Activated B cell treated with CpG ODN at 0.5 μM for 24 hours (primary cell): ENCODE results near the gene PKN1. TPM values are rescaled to one million over a fixed set of nuclear protein-coding genes. Genes with fewer than 3 reads are reported as not detected.
"Not testable (repeated sequence)": the region's sequence is repeated elsewhere in the genome, so short reads cannot be mapped to it uniquely, and the experiment has no call there.

ENCODE experiments used
- ATAC-seq: fragments of 200-7000 bp; cut with Tn5 transposase; one replicate; pipeline ENCODE4 v1.10.0; 2021; ENCODE audit warnings: low read depth, mild to moderate bottlenecking, moderate library complexity
- CTCF ChIA-PET: fragments of 350-600 bp; sonication (Branson Sonifier 250); formaldehyde crosslinking; loops from one replicate; lab custom pipeline; 2021; ENCODE audit warnings: antibody characterized with exemption; lab: Charles Lee
- POLR2A ChIA-PET: fragments of 350-600 bp; sonication (Branson Sonifier 250); formaldehyde crosslinking; loops from one replicate; lab custom pipeline; 2021; ENCODE audit warnings: antibody characterized with exemption; lab: Charles Lee
- DNase-seq: peaks from one replicate; pipeline ENCODE4 v3.0.0; 2022
- H3K27ac Mint-ChIP-seq: one replicate; pipeline ENCODE4 v1.8.0; 2020; ENCODE audit warnings: mixed read lengths
- H3K27me3 Mint-ChIP-seq: one replicate; pipeline ENCODE4 v1.8.0; 2021; ENCODE audit warnings: mixed read lengths
- H3K36me3 Mint-ChIP-seq: one replicate; pipeline ENCODE4 v1.8.0; 2021; ENCODE audit warnings: low read depth, mixed read lengths
- H3K4me1 Mint-ChIP-seq: one replicate; pipeline ENCODE4 v1.8.0; 2021; ENCODE audit warnings: mixed read lengths
- H3K4me3 Mint-ChIP-seq: one replicate; pipeline ENCODE4 v1.8.0; 2020; ENCODE audit warnings: mild to moderate bottlenecking, mixed read lengths
- H3K9me3 Mint-ChIP-seq: one replicate; pipeline ENCODE4 v1.8.0; 2020; ENCODE audit warnings: mixed read lengths
- CTCF ChIP-seq: fragments of 200-600 bp; IDR thresholded peaks from one replicate; pipeline ENCODE4 v1.8.0; 2022; ENCODE audit warnings: antibody characterized with exemption, mild to moderate bottlenecking
- intact Hi-C: fragments of 100-400 bp; cut with micrococcal nuclease; formaldehyde crosslinking; loops from one replicate; pipeline ENCODE4 v1.15.1; 2024
- total RNA-seq: library from RNA; stranded (reverse); gene quantifications from 2 replicates; pipeline ENCODE4 v1.2.3, GENCODE V29; 2022

Gene PKN1
- total RNA-seq, 1 donor from 2014 or later, result 159 TPM

GRCh38 chr19:14443632-14444216 is 10.6 kb downstream of the PKN1 start:
- intact Hi-C loops, result no loop called here
- H3K9me3 Mint-ChIP-seq, result no peaks in the 10 kb centered on the region
- no peak overlapping the region for H3K4me3 Mint-ChIP-seq
- peaks cover 65% of the 10 kb centered on the region for H3K36me3 Mint-ChIP-seq
- TF ChIP-seq CTCF, result no peak
- H3K27ac Mint-ChIP-seq, result no peak overlapping the region
- ATAC-seq (no peak), DNase-seq (no peak)
- ChIA-PET CTCF (interaction anchor here (0.6 kb wide), 1 partner anchor 82 kb away, joined by 5 read pairs; no protein-coding TSS in a partner anchor), POLR2A (no interaction called here)
- peaks cover 26% of the 10 kb centered on the region for H3K4me1 Mint-ChIP-seq
- no peaks in the 10 kb centered on the region for H3K27me3 Mint-ChIP-seq

- ChIA-PET POLR2A (no interaction called here), CTCF (no interaction called here)
- intact Hi-C loops, result no loop called here
- no peaks in the 10 kb centered on the region for H3K9me3 Mint-ChIP-seq
- H3K27me3 Mint-ChIP-seq, result no peaks in the 10 kb centered on the region
- H3K4me1 Mint-ChIP-seq, result peaks cover 5% of the 10 kb centered on the region
- no peak for DNase-seq
- H3K27ac Mint-ChIP-seq, result no peak overlapping the region
- ATAC-seq, result no peak
- no peak for TF ChIP-seq CTCF
- peaks cover 83% of the 10 kb centered on the region for H3K36me3 Mint-ChIP-seq
- H3K4me3 Mint-ChIP-seq, result no peak overlapping the region
Observed at GRCh38 chr19:14446336-14447036, 13.4 kb downstream of the PKN1 start.

- Mint-ChIP-seq H3K4me1 (no peaks in the 10 kb centered on the region), H3K4me3 (no peak overlapping the region), H3K9me3 (no peaks in the 10 kb centered on the region), H3K27ac (no peak overlapping the region), H3K36me3 (peaks cover 79% of the 10 kb centered on the region), H3K27me3 (no peaks in the 10 kb centered on the region)
- ChIA-PET CTCF (no interaction called here), POLR2A (no interaction called here)
- no peak for TF ChIP-seq CTCF
- intact Hi-C loops, result no loop called here
- ATAC-seq, result no peak
- DNase-seq, result no peak
Observed at GRCh38 chr19:14449321-14449720, 16.2 kb downstream of the PKN1 start.

GRCh38 chr19:14450168-14450874 is 17.2 kb downstream of the PKN1 start:
- TF ChIP-seq CTCF, result no peak
- peak; percentile 89 for ATAC-seq
- intact Hi-C loops, result no loop called here
- Mint-ChIP-seq H3K4me3 (no peak overlapping the region), H3K9me3 (no peaks in the 10 kb centered on the region), H3K4me1 (no peaks in the 10 kb centered on the region), H3K27me3 (no peaks in the 10 kb centered on the region), H3K36me3 (peaks cover 79% of the 10 kb centered on the region), H3K27ac (no peak overlapping the region)
- ChIA-PET POLR2A (no interaction called here), CTCF (no interaction called here)
- DNase-seq, result no peak

- CTCF ChIA-PET, result no interaction called here
- no peaks in the 10 kb centered on the region for H3K9me3 Mint-ChIP-seq
- ATAC-seq, result no peak
Observed at GRCh38 chr19:14450876-14451275, 17.8 kb downstream of the PKN1 start.

GRCh38 chr19:14452303-14452702 is 19.2 kb downstream of the PKN1 start:
- ATAC-seq, POLR2A ChIA-PET, H3K9me3 Mint-ChIP-seq, DNase-seq, H3K4me1 Mint-ChIP-seq, intact Hi-C loops, H3K27ac Mint-ChIP-seq, CTCF ChIA-PET, H3K27me3 Mint-ChIP-seq, H3K4me3 Mint-ChIP-seq: not testable (repeated sequence)
- H3K36me3 Mint-ChIP-seq, result peaks cover 76% of the 10 kb centered on the region

More at GRCh38 chr19:14450876-14451275, 17.8 kb downstream of the PKN1 start:
- H3K36me3 Mint-ChIP-seq, result peaks cover 80% of the 10 kb centered on the region
- H3K4me1 Mint-ChIP-seq, result no peaks in the 10 kb centered on the region
- no peak overlapping the region for H3K4me3 Mint-ChIP-seq
- no peaks in the 10 kb centered on the region for H3K27me3 Mint-ChIP-seq
- POLR2A ChIA-PET, result no interaction called here
- no peak for DNase-seq
- H3K27ac Mint-ChIP-seq, result no peak overlapping the region
- no peak for TF ChIP-seq CTCF
- intact Hi-C loops, result no loop called here
